Esophagus muscularis mucosa (tissue), 4 donors: ENCODE results near the gene IFNA7. TPM values are rescaled to one million over a fixed set of nuclear protein-coding genes. Genes with fewer than 3 reads are reported as not detected.
"Not testable (repeated sequence)": the region's sequence is repeated elsewhere in the genome, so short reads cannot be mapped to it uniquely, and the experiment has no call there.

Experiments
- DNase-seq: peaks from one replicate; pipeline ENCODE4 v3.0.0-alpha.2; 2017; ENCODE audit errors: extremely low spot score
- H3K27ac ChIP-seq, 4 donors: fragments of 200-600 bp; sonication (generic); replicated peaks in 1 of 4; 1 replicate in 3 of 4; 2 replicates in 1 of 4; pipeline ENCODE4 v1.5.1; 2016 to 2019; ENCODE audit warnings: mild to moderate bottlenecking in 1 of 4
- H3K27me3 ChIP-seq, 4 donors: fragments of 200-600 bp; sonication (generic); one replicate each; pipeline versions ENCODE4 v1.5.1 to v1.6.0; 2016 to 2019
- H3K36me3 ChIP-seq, 4 donors: fragments of 200-600 bp; sonication (generic); one replicate each; pipeline ENCODE4 v1.5.1; 2016 to 2019
- H3K4me1 ChIP-seq, 4 donors: fragments of 200-600 bp; sonication (generic); one replicate each; pipeline ENCODE4 v1.5.1; 2016 to 2019
- H3K4me3 ChIP-seq, 4 donors: fragments of 200-600 bp; sonication (generic); 1 replicate in 2 of 4; 2 replicates in 2 of 4; pipeline ENCODE4 v1.5.1; 2016 to 2019; ENCODE audit warnings: mild to moderate bottlenecking in 4 of 4, moderate library complexity in 1 of 4
- H3K9me3 ChIP-seq, 4 donors: fragments of 200-600 bp; sonication (generic); 1 replicate in 3 of 4; 2 replicates in 1 of 4; pipeline ENCODE4 v1.5.1; 2016 to 2019
- EP300 ChIP-seq: sonication (generic); formaldehyde crosslinking; IDR thresholded peaks from one replicate; pipeline ENCODE4 v1.6.1; 2017; ENCODE audit warnings: antibody characterized with exemption
- POLR2A ChIP-seq: fragments of 450-650 bp; IDR thresholded peaks from one replicate; pipeline ENCODE4 v1.6.1; 2017; ENCODE audit warnings: antibody characterized with exemption, moderate library complexity, mild to moderate bottlenecking, low read depth
- POLR2AphosphoS5 ChIP-seq, 2 donors: sonication (generic); formaldehyde crosslinking; IDR thresholded peaks; one replicate each; pipeline ENCODE4 v1.6.1; 2017; ENCODE audit warnings: antibody characterized with exemption in 2 of 2
- WGBS: methylation state at CpG from one replicate; pipeline ENCODE4 v1.1.5; 2018; 5-methylcytosine and 5-hydroxymethylcytosine counted together
- intact Hi-C: fragments of 100-400 bp; cut with DNase I; formaldehyde crosslinking; loops from one replicate; pipeline ENCODE4 v1.15.1; 2023
- total RNA-seq, 4 donors: library from RNA; depleted of rRNA; stranded (reverse); fragments of >200 nt; gene quantifications; one replicate each; pipeline versions ENCODE4 v1.1.0 to v1.2.1, GENCODE V29; 2016
- TF ChIP-seq, protein P1 (sequence below), 3 experiments: fragments of 200-600 bp in 2 of 3; fragments of 450-650 bp in 1 of 3; sonication (generic) in 2 of 3; IDR thresholded peaks; one replicate each; pipeline ENCODE4 v1.5.1; 2017 to 2019; ENCODE audit warnings: antibody characterized with exemption in 3 of 3, mild to moderate bottlenecking in 2 of 3, moderate library complexity in 1 of 3

IFNA7 gene
- total RNA-seq, 4 donors from 2014 or later: not detected

DNA sequence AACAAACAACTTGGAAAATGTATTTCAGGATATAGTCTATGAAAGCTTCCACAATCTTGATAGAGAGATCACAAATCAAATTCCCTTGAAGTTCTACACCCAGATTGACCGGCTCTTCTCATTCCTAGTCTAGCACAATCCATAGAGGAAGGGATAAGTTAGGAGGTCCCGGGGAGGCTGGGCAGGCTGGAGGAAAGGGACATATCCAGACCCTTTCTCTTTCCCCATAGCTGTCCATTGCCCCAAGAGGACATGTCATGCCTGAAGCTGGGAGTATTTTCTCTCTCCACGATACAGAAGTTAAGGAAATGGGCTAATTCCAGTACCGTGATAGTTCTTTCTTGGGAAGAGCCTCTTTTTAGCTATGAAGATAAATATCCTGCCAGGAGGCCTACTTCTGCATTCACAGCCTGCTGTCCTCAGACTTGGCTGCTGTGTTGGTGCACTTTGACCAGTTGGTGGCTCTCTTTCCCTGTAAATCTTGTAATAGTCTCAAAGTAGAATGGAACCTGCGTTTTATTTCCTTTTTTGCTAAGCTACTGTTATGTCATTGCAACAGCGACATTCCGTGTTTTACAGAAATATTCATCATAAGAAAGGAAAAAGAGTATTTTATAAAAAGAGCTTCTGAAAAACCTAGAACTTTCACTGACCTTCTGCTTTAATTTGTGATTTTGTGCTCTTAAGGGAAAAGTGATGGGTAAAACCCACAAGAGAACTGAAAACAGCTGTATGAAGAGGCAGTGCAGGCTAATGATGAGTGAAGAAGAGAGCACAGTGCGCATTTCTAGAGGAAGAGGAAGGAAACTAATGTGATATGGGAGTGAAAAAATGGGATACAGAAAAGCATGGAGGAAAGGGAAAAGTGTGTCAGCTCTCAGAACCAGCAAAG is 33.7 kb upstream of the IFNA7 start:
- not testable (repeated sequence) for H3K36me3 ChIP-seq, DNase-seq, H3K27me3 ChIP-seq, H3K9me3 ChIP-seq, H3K4me3 ChIP-seq, H3K27ac ChIP-seq, H3K4me1 ChIP-seq
- TF ChIP-seq, protein P1, sequence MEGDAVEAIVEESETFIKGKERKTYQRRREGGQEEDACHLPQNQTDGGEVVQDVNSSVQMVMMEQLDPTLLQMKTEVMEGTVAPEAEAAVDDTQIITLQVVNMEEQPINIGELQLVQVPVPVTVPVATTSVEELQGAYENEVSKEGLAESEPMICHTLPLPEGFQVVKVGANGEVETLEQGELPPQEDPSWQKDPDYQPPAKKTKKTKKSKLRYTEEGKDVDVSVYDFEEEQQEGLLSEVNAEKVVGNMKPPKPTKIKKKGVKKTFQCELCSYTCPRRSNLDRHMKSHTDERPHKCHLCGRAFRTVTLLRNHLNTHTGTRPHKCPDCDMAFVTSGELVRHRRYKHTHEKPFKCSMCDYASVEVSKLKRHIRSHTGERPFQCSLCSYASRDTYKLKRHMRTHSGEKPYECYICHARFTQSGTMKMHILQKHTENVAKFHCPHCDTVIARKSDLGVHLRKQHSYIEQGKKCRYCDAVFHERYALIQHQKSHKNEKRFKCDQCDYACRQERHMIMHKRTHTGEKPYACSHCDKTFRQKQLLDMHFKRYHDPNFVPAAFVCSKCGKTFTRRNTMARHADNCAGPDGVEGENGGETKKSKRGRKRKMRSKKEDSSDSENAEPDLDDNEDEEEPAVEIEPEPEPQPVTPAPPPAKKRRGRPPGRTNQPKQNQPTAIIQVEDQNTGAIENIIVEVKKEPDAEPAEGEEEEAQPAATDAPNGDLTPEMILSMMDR (IDR thresholded peaks at IDR 0.05): peak; percentile 24 to 51 (median 37)
- intact Hi-C loops: loop anchor here (2.0 kb wide), 1 partner anchor 555 kb away; no protein-coding TSS in a partner anchor
- WGBS: 27% methylated on average over 8 of the region's 8 CpGs

DNA sequence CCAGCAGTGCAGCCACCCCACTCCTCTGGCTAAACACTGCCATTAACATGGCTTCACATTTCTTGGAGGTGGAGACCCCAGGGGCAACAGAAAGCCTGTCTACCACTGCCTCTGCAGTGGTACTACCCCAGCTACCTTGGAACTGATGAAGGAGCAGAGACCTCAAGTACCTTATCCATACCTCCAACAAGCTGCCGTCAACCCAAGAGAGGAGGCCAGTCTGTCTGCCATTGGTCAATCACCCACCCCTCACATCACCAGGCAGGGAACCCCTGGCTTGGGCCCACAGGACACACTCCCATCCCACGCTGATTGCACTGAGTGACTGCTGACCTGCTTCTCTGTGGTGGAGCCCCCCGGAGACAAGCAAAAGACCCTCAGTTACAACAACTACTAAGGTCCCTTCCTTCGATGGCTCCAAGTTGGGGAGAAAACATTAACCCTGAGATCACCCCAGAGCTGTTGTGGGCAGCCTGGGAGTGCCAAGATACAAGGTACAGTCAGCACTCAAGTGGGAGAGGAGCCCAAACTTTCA is 32.2 kb upstream of the IFNA7 start:
- Histone ChIP-seq H3K27me3 (no peaks in the 10 kb centered on the region), H3K4me1 (peaks cover 0 to 4% (median 0%) of the 10 kb centered on the region in 4 donors), H3K9me3 (no peaks in the 10 kb centered on the region), H3K27ac (no peak overlapping the region), H3K36me3 (no peaks in the 10 kb centered on the region), H3K4me3 (no peak overlapping the region)
- WGBS: 86% methylated on average over 2 of the region's 4 CpGs
- intact Hi-C loops: loop anchor here (2.0 kb wide), 1 partner anchor 557 kb away; no protein-coding TSS in a partner anchor
- TF ChIP-seq EP300: no peak
- TF ChIP-seq POLR2A: no peak
- no peak for TF ChIP-seq POLR2AphosphoS5 (IDR thresholded peaks at IDR 0.05)
- TF ChIP-seq, protein P1 (IDR thresholded peaks at IDR 0.05): no peak
- DNase-seq: no peak

DNA sequence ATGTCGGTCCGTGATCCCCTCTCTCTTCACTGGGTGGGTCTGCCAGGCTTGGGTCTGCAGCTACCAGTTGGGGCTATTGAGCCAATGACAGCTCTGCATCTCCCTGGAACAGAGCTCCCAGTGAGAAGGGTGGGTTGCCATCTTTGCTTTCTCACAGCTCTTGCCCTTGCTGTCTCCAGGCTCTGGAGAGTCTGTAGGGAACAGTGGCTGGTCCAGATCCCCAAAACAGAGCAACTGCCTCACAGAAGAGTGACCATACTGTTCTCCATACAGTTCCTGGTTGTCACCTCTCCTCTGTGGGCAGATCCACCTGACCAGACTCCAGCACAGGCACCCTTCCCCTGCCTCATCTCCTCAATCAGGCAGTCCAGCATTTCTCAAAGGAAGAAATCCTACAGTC is 31.3 kb upstream of the IFNA7 start:
- no peak for DNase-seq
- intact Hi-C loops: no loop called here
- 100% methylated on average over 2 of the region's 2 CpGs for WGBS

DNA sequence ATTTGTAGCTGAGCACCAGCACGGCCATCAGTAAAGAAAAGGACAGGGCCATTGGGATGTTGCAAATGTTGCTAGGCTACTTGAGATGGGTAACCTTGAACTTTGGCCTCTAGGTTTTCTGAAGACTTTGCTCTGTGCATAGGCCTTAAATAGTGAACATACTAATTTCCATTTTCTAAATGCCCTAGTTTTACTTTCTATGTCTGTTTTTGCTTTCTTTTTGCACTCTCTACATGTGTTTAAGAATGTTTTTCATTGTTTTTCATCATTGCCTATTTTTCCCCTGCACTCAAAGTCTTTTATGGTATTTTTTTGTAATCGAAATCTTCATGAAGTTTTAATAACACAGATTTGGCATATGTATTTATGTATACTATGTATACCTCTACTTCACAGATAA is 26.1 kb upstream of the IFNA7 start, which contains the start of gene IFNA17:
Gene IFNA17, minus strand, starts transcription at position 101 of the 400 bp plus-strand sequence. Its CDS starts 49 bp downstream, at position 52.
- DNase-seq: no peak
- H3K4me3 ChIP-seq: no peak within 1 kb of the TSS
- no peaks in the 10 kb centered on the region for H3K4me1 ChIP-seq
- H3K9me3 ChIP-seq: no peaks in the 10 kb centered on the region
- TF ChIP-seq POLR2A (no peak), EP300 (no peak), POLR2AphosphoS5 (IDR thresholded peaks at IDR 0.05) (no peak)
- TF ChIP-seq, protein P1 (IDR thresholded peaks at IDR 0.05): no peak
- no peak within 1 kb of the TSS for H3K27ac ChIP-seq
- 88% methylated on average over 2 of the region's 2 CpGs for WGBS
- H3K27me3 ChIP-seq: no peaks in the 10 kb centered on the region
- intact Hi-C loops: no loop called here
- no peaks in the 10 kb centered on the region for H3K36me3 ChIP-seq

More for the DNA sequence above, 31.3 kb upstream of the IFNA7 start:
- Histone ChIP-seq H3K27ac (no peak overlapping the region), H3K4me3 (no peak overlapping the region), H3K36me3 (no peaks in the 10 kb centered on the region), H3K27me3 (no peaks in the 10 kb centered on the region), H3K9me3 (no peaks in the 10 kb centered on the region), H3K4me1 (peaks cover 0 to 4% (median 0%) of the 10 kb centered on the region in 4 donors)
- TF ChIP-seq POLR2AphosphoS5 (IDR thresholded peaks at IDR 0.05): no peak
- TF ChIP-seq POLR2A: no peak
- TF ChIP-seq EP300: no peak
- TF ChIP-seq, protein P1 (IDR thresholded peaks at IDR 0.05): no peak

DNA sequence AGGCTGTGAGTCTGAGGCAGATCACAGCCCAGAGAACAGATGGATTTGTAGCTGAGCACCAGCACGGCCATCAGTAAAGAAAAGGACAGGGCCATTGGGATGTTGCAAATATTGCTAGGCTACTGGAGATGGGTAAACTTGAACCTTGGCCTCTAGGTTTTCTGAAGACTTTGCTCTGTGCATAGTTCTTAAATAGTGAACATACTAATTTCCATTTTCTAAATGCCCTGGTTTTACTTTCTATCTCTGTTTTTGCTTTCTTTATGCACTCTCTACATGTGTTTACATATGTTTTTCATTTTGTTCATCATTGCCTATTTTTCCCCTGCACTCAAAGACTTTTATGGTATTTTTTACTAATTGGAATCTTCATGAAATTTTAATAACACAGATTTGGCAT is 15.2 kb upstream of the IFNA7 start, which contains the start of gene IFNA16:
Gene IFNA16, minus strand, starts transcription at position 101 of the 400 bp plus-strand sequence. Its CDS starts 6 bp downstream, at position 95.
- 86% methylated on average over 1 of the region's 1 CpG for WGBS
- H3K9me3 ChIP-seq, H3K27ac ChIP-seq, intact Hi-C loops, H3K4me1 ChIP-seq, DNase-seq, H3K36me3 ChIP-seq, H3K4me3 ChIP-seq, H3K27me3 ChIP-seq: not testable (repeated sequence)
